Testis (tissue), 3 donors: Measurements from ENCODE around the gene KIAA1755. TPM values are rescaled to one million over a fixed set of nuclear protein-coding genes. Genes with fewer than 3 reads are reported as not detected.

ENCODE experiments used
- DNase-seq: peaks from one replicate; pipeline ENCODE4 v3.0.0-alpha.2; 2019
- H3K27ac ChIP-seq, 2 donors: fragments of 200-600 bp; sonication (generic); one replicate each; pipeline ENCODE4 v1.5.1; 2019
- H3K27me3 ChIP-seq: fragments of 200-600 bp; sonication (generic); one replicate; pipeline ENCODE4 v1.5.1; 2019
- H3K36me3 ChIP-seq: fragments of 200-600 bp; sonication (generic); one replicate; pipeline ENCODE4 v1.5.1; 2017; ENCODE audit warnings: low read depth; ENCODE audit errors: missing control alignments
- H3K4me1 ChIP-seq: fragments of 200-600 bp; sonication (generic); one replicate; pipeline ENCODE4 v1.5.1; 2019
- H3K4me3 ChIP-seq, 2 donors: fragments of 200-600 bp; sonication (generic); one replicate each; pipeline ENCODE4 v1.5.1; 2017 to 2019
- H3K9me3 ChIP-seq: fragments of 200-600 bp; sonication (generic); one replicate; pipeline ENCODE4 v1.5.1; 2017
- CTCF ChIP-seq, 3 experiments: fragments of 450-650 bp in 2 of 3; fragments of 200-600 bp in 1 of 3; sonication (generic) in 1 of 3; IDR thresholded peaks; one replicate each; pipeline ENCODE4 v1.5.1; 2016 to 2019; ENCODE audit warnings: antibody characterized with exemption in 3 of 3, mild to moderate bottlenecking in 2 of 3, moderate library complexity in 1 of 3
- POLR2A ChIP-seq: fragments of 450-650 bp; IDR thresholded peaks from one replicate; pipeline ENCODE4 v1.6.1; 2017; ENCODE audit warnings: antibody characterized with exemption, mild to moderate bottlenecking, moderate library complexity
- WGBS, 2 donors: methylation state at CpG; one replicate each; pipeline ENCODE4 v1.1.5; 2018; 5-methylcytosine and 5-hydroxymethylcytosine counted together
- intact Hi-C: fragments of 100-400 bp; cut with DNase I; formaldehyde crosslinking; loops from one replicate; pipeline ENCODE4 v1.15.1; 2023; ENCODE audit warnings: low total_unique reads
- polyA plus RNA-seq: library from polyadenylated mRNA; stranded (reverse); fragments of 350-450 nt; fragmentation: Illumina TruSeq; extraction: RNeasy Lipid Tissue Mini Kit (QIAGEN cat#74804); gene quantifications from one replicate; pipeline ENCODE4 v1.2.3, GENCODE V29; 2014; ENCODE audit warnings: low read depth, low replicate concordance; ENCODE audit not compliant: insufficient read depth
- total RNA-seq, 2 donors: library from RNA; depleted of rRNA; stranded (reverse); fragments of >200 nt; gene quantifications; one replicate each; pipeline ENCODE4 v1.2.3, GENCODE V29; 2016

The KIAA1755 gene
- total and polyA plus RNA-seq, 3 donors from 2014 or later: 5.2 to 9.6 (median 7.6) TPM

DNA sequence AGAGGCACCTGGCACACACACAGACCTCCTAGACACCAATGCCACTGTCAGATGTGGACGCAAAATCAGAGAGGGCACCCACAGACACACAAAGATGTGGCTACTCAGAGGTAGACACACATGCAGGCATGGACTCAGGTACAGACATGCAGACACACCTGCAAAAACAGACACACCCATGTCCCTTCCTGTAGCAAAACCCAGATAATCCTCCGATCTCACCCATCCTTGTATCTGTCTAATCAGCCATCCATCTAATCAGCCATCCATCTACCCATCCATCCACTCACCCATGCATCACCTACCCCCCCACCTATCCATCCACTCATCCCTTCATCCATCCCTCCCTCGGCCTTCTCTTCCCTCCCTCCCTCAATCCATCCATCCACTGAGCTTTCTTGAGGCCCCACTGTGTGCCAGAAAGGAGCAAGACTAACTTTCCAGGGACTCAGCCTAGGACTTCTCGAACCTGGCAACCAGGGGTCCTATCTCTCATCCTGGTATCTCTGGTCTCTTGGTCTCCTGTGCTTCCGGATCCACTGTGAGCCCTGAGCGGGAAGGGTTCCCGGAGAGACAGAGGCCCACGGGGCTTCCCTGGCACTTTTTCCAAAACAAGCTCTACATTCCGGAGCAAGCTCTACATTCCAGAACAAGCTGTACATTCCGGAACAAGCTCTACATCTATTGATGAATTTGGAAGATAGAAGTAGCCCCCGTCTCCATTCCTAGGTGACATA lies 94.4 kb downstream of the KIAA1755 start:
- TF ChIP-seq POLR2A: no peak
- no peak for TF ChIP-seq CTCF (IDR thresholded peaks at IDR 0.05)
- peak overlapping the region in 1 of 2 donors; percentile 39 for H3K27ac ChIP-seq
- no peaks in the 10 kb centered on the region for H3K27me3 ChIP-seq
- H3K4me3 ChIP-seq: no peak overlapping the region
- peaks cover 7% of the 10 kb centered on the region for H3K4me1 ChIP-seq
- 59 to 73% methylated on average over 10 to 11 of the region's 11 CpGs for WGBS, 2 donors
- intact Hi-C loops: loop anchor here (10.0 kb wide), 1 partner anchor 101 kb away; no protein-coding TSS in a partner anchor
- no peak for DNase-seq
- no peaks in the 10 kb centered on the region for H3K36me3 ChIP-seq
- H3K9me3 ChIP-seq: no peaks in the 10 kb centered on the region

GRCh38 chr20:38165089-38165965 lies 95.2 kb downstream of the KIAA1755 start, which contains the start of gene TGM2:
TGM2 (minus strand) TSS chr20:38165270; CDS start chr20:38165198, 72 bp downstream.
- DNase-seq: peak; percentile 68
- Histone ChIP-seq H3K36me3 (no peaks in the 10 kb centered on the region), H3K27ac (peak within 1 kb of the TSS in 1 of 2 donors; percentile 39), H3K4me3 (peak within 1 kb of the TSS; percentile 31 to 47), H3K27me3 (no peaks in the 10 kb centered on the region), H3K9me3 (no peaks in the 10 kb centered on the region), H3K4me1 (peaks cover 7% of the 10 kb centered on the region)
- WGBS, 2 donors: 20 to 85% methylated on average over 7 to 40 of the region's 46 CpGs
- TF ChIP-seq POLR2A (no peak), CTCF (IDR thresholded peaks at IDR 0.05) (peak; percentile 67 to 82 (median 81))
- intact Hi-C loops: loop anchor here (10.0 kb wide), 1 partner anchor 101 kb away; no protein-coding TSS in a partner anchor

DNA sequence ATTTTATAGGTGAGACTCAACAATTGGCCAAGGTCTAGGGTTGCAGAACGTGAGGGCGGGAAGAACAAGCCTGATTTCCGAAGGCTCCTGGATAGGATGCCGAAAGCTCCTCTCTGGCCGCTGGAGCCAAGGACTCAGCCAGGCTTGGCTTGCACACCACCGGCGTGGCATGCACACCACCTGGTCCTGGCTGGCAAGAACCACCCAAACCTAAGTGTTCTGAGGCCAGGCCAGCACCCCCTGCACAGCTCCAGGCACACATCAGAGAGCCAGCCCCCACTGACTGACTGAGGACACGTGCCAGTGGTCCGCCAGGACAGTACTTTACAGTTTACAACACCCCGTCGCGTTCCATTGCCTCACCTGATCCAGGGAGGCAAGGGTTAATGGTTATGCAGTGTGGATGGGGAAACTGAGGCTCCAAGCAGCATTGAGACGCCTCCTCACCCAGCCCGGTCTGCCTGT lies 95.9 kb downstream of the KIAA1755 start:
- 55 to 60% methylated on average over 14 of the region's 14 CpGs for WGBS, 2 donors
- peaks cover 7% of the 10 kb centered on the region for H3K4me1 ChIP-seq

GRCh38 chr20:38164069-38164468 lies 96.5 kb downstream of the KIAA1755 start:
- DNase-seq: no peak
- H3K27ac ChIP-seq: no peak overlapping the region
- intact Hi-C loops: loop anchor here (10.0 kb wide), 1 partner anchor 99 kb away; no protein-coding TSS in a partner anchor
- H3K9me3 ChIP-seq: no peaks in the 10 kb centered on the region
- 80 to 93% methylated on average over 1 to 5 of the region's 5 CpGs for WGBS, 2 donors
- H3K27me3 ChIP-seq: no peaks in the 10 kb centered on the region
- H3K36me3 ChIP-seq: no peaks in the 10 kb centered on the region
- no peak for TF ChIP-seq POLR2A
- no peak overlapping the region for H3K4me3 ChIP-seq
- H3K4me1 ChIP-seq: peaks cover 7% of the 10 kb centered on the region

More for the DNA sequence above, 95.9 kb downstream of the KIAA1755 start:
- Histone ChIP-seq H3K27me3 (no peaks in the 10 kb centered on the region), H3K36me3 (no peaks in the 10 kb centered on the region), H3K4me3 (peak overlapping the region in 1 of 2 donors; percentile 47), H3K9me3 (no peaks in the 10 kb centered on the region), H3K27ac (no peak overlapping the region)
- no peak for DNase-seq
- intact Hi-C loops: loop anchor here (10.0 kb wide), 1 partner anchor 100 kb away; no protein-coding TSS in a partner anchor
- TF ChIP-seq CTCF (IDR thresholded peaks at IDR 0.05) (no peak), POLR2A (no peak)
